Nephron progenitor cell (in vitro differentiated cells): ENCODE data around the gene FIBCD1.

Source experiments
- DNase-seq: peaks from one replicate; pipeline ENCODE4 v3.0.0; 2021
- H3K27ac Mint-ChIP-seq: 2 replicates; pipeline ENCODE4 v1.8.0; 2021; ENCODE audit warnings: mild to moderate bottlenecking, moderate library complexity, mixed read lengths
- H3K27me3 Mint-ChIP-seq: 2 replicates; pipeline ENCODE4 v1.8.0; 2021; ENCODE audit warnings: mild to moderate bottlenecking, low read depth, mixed read lengths; ENCODE audit not compliant: poor library complexity
- H3K36me3 Mint-ChIP-seq: 2 replicates; pipeline ENCODE4 v1.8.0; 2021; ENCODE audit warnings: low read depth, mixed read lengths
- H3K4me1 Mint-ChIP-seq: 2 replicates; pipeline ENCODE4 v1.8.0; 2021; ENCODE audit warnings: mixed read lengths
- H3K4me3 Mint-ChIP-seq: 2 replicates; pipeline ENCODE4 v1.8.0; 2021; ENCODE audit warnings: mild to moderate bottlenecking, moderate library complexity, mixed read lengths
- H3K9me3 Mint-ChIP-seq: 2 replicates; pipeline ENCODE4 v1.8.0; 2021; ENCODE audit warnings: mild to moderate bottlenecking, moderate library complexity, mixed read lengths
- CTCF ChIP-seq: fragments of 200-600 bp; sonication (generic); IDR thresholded peaks from 2 replicates; pipeline ENCODE4 v1.5.0; 2021; ENCODE audit warnings: antibody characterized with exemption

The FIBCD1 gene

GRCh38 chr9:130931508-130932254 is 7.4 kb downstream of the FIBCD1 start:
- TF ChIP-seq CTCF: no peak
- DNase-seq: no peak
- Mint-ChIP-seq H3K9me3 (no peaks in the 10 kb centered on the region), H3K4me1 (peaks cover 53% of the 10 kb centered on the region), H3K27me3 (peaks cover 39% of the 10 kb centered on the region), H3K36me3 (no peaks in the 10 kb centered on the region), H3K4me3 (no peak overlapping the region), H3K27ac (no peak overlapping the region)

- Mint-ChIP-seq H3K27ac (no peak overlapping the region), H3K27me3 (peaks cover 31% of the 10 kb centered on the region), H3K36me3 (no peaks in the 10 kb centered on the region), H3K4me3 (no peak overlapping the region), H3K4me1 (peaks cover 49% of the 10 kb centered on the region), H3K9me3 (no peaks in the 10 kb centered on the region)
- no peak for DNase-seq
- TF ChIP-seq CTCF: no peak
These were observed 8.2 kb downstream of the FIBCD1 start for GRCh38 chr9:130930804-130931349.

GRCh38 chr9:130930132-130930803 is 8.8 kb downstream of the FIBCD1 start:
- Mint-ChIP-seq H3K27me3 (peaks cover 27% of the 10 kb centered on the region), H3K4me1 (peaks cover 55% of the 10 kb centered on the region), H3K4me3 (no peak overlapping the region), H3K9me3 (no peaks in the 10 kb centered on the region), H3K36me3 (no peaks in the 10 kb centered on the region), H3K27ac (no peak overlapping the region)
- no peak for DNase-seq
- no peak for TF ChIP-seq CTCF

GRCh38 chr9:130929571-130930038 is 9.4 kb downstream of the FIBCD1 start:
- Mint-ChIP-seq H3K9me3 (no peaks in the 10 kb centered on the region), H3K4me3 (no peak overlapping the region), H3K27ac (no peak overlapping the region), H3K36me3 (no peaks in the 10 kb centered on the region), H3K4me1 (peaks cover 56% of the 10 kb centered on the region), H3K27me3 (peaks cover 23% of the 10 kb centered on the region)
- TF ChIP-seq CTCF: no peak
- DNase-seq: no peak

- H3K9me3 Mint-ChIP-seq: no peaks in the 10 kb centered on the region
- H3K27ac Mint-ChIP-seq: peak overlapping the region; percentile 59
- peak; percentile 42 for DNase-seq
- TF ChIP-seq CTCF: no peak
- no peaks in the 10 kb centered on the region for H3K36me3 Mint-ChIP-seq
- peaks cover 56% of the 10 kb centered on the region for H3K4me1 Mint-ChIP-seq
- H3K27me3 Mint-ChIP-seq: peaks cover 12% of the 10 kb centered on the region
- no peak overlapping the region for H3K4me3 Mint-ChIP-seq
These were observed 10.8 kb downstream of the FIBCD1 start for GRCh38 chr9:130927995-130928900.
